ENCODE measurements around the gene CAVIN2. TPM values are rescaled to one million over a fixed set of nuclear protein-coding genes. Genes with fewer than 3 reads are reported as not detected.
A peak's percentile ranks its signal among the peaks of the same experiment; 100 is the strongest.

Gene CAVIN2
- total and polyA plus RNA-seq, 8 donors = 73.6 to 129 (median 104) TPM

- no peak for TF ChIP-seq CTCF (IDR thresholded peaks at IDR 0.05)
- Histone ChIP-seq H3K9me3 (no peaks in the 10 kb centered on the region), H3K27me3 (no peaks in the 10 kb centered on the region), H3K27ac (peak overlapping the region in 1 of 2 donors; percentile 21), H3K36me3 (peaks cover 0 to 13% of the 10 kb centered on the region in 2 donors), H3K4me3 (peak overlapping the region in 1 of 2 donors; percentile 4), H3K4me1 (peaks cover 0 to 32% of the 10 kb centered on the region in 2 donors)
- intact Hi-C loops (cut with DNase I) = no loop called here
- DNase-seq (no peak), ATAC-seq (peak; percentile 51)
These were observed 6.7 kb downstream of the CAVIN2 start for GRCh38 chr2:191839918-191840804.

GRCh38 chr2:191838526-191838925 lies 8.4 kb downstream of the CAVIN2 start:
- peaks cover 0 to 16% of the 10 kb centered on the region in 2 donors for H3K36me3 ChIP-seq
- H3K4me1 ChIP-seq = peaks cover 0 to 32% of the 10 kb centered on the region in 2 donors
- no peak for TF ChIP-seq CTCF (IDR thresholded peaks at IDR 0.05)
- no peak for ATAC-seq
- no peak overlapping the region for H3K27ac ChIP-seq
- no peaks in the 10 kb centered on the region for H3K27me3 ChIP-seq
- no peaks in the 10 kb centered on the region for H3K9me3 ChIP-seq
- DNase-seq = no peak
- intact Hi-C loops (cut with DNase I) = no loop called here
- no peak overlapping the region for H3K4me3 ChIP-seq

GRCh38 chr2:191836853-191837769 lies 9.8 kb downstream of the CAVIN2 start:
- Histone ChIP-seq H3K36me3 (peaks cover 0 to 16% of the 10 kb centered on the region in 2 donors), H3K4me1 (peaks cover 0 to 28% of the 10 kb centered on the region in 2 donors), H3K27me3 (no peaks in the 10 kb centered on the region), H3K9me3 (no peaks in the 10 kb centered on the region), H3K4me3 (no peak overlapping the region), H3K27ac (peak overlapping the region in 1 of 2 donors; percentile 13)
- intact Hi-C loops (cut with DNase I) = no loop called here
- ATAC-seq (peak; percentile 84), DNase-seq (peak in 2 of 4 donors; percentile 35 to 47)
- no peak for TF ChIP-seq CTCF (IDR thresholded peaks at IDR 0.05)

GRCh38 chr2:191836471-191836852 lies 10.4 kb downstream of the CAVIN2 start:
- H3K27me3 ChIP-seq = no peaks in the 10 kb centered on the region
- intact Hi-C loops (cut with DNase I) = no loop called here
- peaks cover 0 to 23% of the 10 kb centered on the region in 2 donors for H3K4me1 ChIP-seq
- no peak for TF ChIP-seq CTCF (IDR thresholded peaks at IDR 0.05)
- H3K36me3 ChIP-seq = peaks cover 0 to 16% of the 10 kb centered on the region in 2 donors
- no peaks in the 10 kb centered on the region for H3K9me3 ChIP-seq
- no peak for ATAC-seq
- peak overlapping the region in 1 of 2 donors; percentile 13 for H3K27ac ChIP-seq
- H3K4me3 ChIP-seq = no peak overlapping the region
- DNase-seq = no peak

Measured in left lung (tissue), 10 donors.